Prostate gland (tissue), 2 donors: ENCODE results near the gene FOXL2. TPM values are rescaled to one million over a fixed set of nuclear protein-coding genes. Genes with fewer than 3 reads are reported as not detected.

Experiments used
- DNase-seq: peaks from one replicate; pipeline ENCODE4 v3.0.0-alpha.2; 2019; ENCODE audit warnings: low spot score
- H3K27ac ChIP-seq, 2 donors: fragments of 200-600 bp; sonication (generic); 2 replicates each; pipeline ENCODE4 v1.5.1; 2017 to 2019
- H3K27me3 ChIP-seq: fragments of 200-600 bp; sonication (generic); replicated peaks from 2 replicates; pipeline ENCODE4 v1.5.1; 2019; ENCODE audit not compliant: insufficient read depth
- H3K36me3 ChIP-seq, 2 donors: fragments of 200-600 bp; sonication (generic); 1 replicate in 1 of 2; 2 replicates in 1 of 2; pipeline versions ENCODE4 v1.5.1 to v1.8.1; 2017 to 2019
- H3K4me1 ChIP-seq: fragments of 200-600 bp; sonication (generic); replicated peaks from 2 replicates; pipeline ENCODE4 v1.5.1; 2019
- H3K4me3 ChIP-seq, 2 donors: fragments of 200-600 bp; sonication (generic); 2 replicates each; pipeline ENCODE4 v1.5.1; 2017 to 2019
- H3K9me3 ChIP-seq: fragments of 200-600 bp; sonication (generic); 2 replicates; pipeline ENCODE4 v1.5.1; 2017
- CTCF ChIP-seq, 4 experiments: fragments of 200-600 bp in 2 of 4; fragments of 450-650 bp in 2 of 4; sonication (generic) in 2 of 4; IDR thresholded peaks; 1 replicate in 3 of 4; 2 replicates in 1 of 4; pipeline ENCODE4 v1.5.1; 2016 to 2019; ENCODE audit warnings: antibody characterized with exemption in 4 of 4, mild to moderate bottlenecking in 2 of 4, moderate library complexity in 2 of 4
- POLR2A ChIP-seq: fragments of 450-650 bp; IDR thresholded peaks from one replicate; pipeline ENCODE4 v1.6.1; 2016; ENCODE audit warnings: antibody characterized with exemption, mild to moderate bottlenecking
- POLR2AphosphoS5 ChIP-seq: sonication (generic); formaldehyde crosslinking; IDR thresholded peaks from one replicate; pipeline ENCODE4 v1.6.1; 2017; ENCODE audit warnings: antibody characterized with exemption
- WGBS: methylation state at CpG from one replicate; pipeline ENCODE4 v1.1.5; 2018; 5-methylcytosine and 5-hydroxymethylcytosine counted together
- intact Hi-C: fragments of 100-400 bp; cut with DNase I; formaldehyde crosslinking; loops from one replicate; pipeline ENCODE4 v1.14.2; 2022
- total RNA-seq, 2 donors: library from RNA; depleted of rRNA; stranded (reverse); fragments of >200 nt; gene quantifications; one replicate each; pipeline ENCODE4 v1.1.0, GENCODE V29; 2016

FOXL2 gene
- total RNA-seq, 2 donors from 2014 or later, result 0.68 TPM; not detected in 1

- Histone ChIP-seq H3K9me3 (no peaks in the 10 kb centered on the region), H3K27ac (no peak overlapping the region), H3K36me3 (no peaks in the 10 kb centered on the region), H3K4me3 (no peak overlapping the region), H3K4me1 (peaks cover 8% of the 10 kb centered on the region), H3K27me3 (peaks cover 32% of the 10 kb centered on the region)
- TF ChIP-seq POLR2AphosphoS5, result no peak
- no peak for TF ChIP-seq POLR2A
- TF ChIP-seq CTCF (IDR thresholded peaks at IDR 0.05), result no peak
- no peak for DNase-seq
- WGBS, result 92% methylated on average over 8 of the region's 8 CpGs
- intact Hi-C loops, result no loop called here
These were observed 3.8 kb upstream of the FOXL2 start for GRCh38 chr3:138950701-138951100.

- intact Hi-C loops, result no loop called here
- peaks cover 36% of the 10 kb centered on the region for H3K27me3 ChIP-seq
- peak overlapping the region in 1 of 2 donors; percentile 20 for H3K4me3 ChIP-seq
- peaks cover 8% of the 10 kb centered on the region for H3K4me1 ChIP-seq
- 2% methylated on average over 33 of the region's 53 CpGs for WGBS
- H3K27ac ChIP-seq, result no peak overlapping the region
- DNase-seq, result no peak
- H3K9me3 ChIP-seq, result no peaks in the 10 kb centered on the region
- TF ChIP-seq CTCF (IDR thresholded peaks at IDR 0.05) (no peak), POLR2AphosphoS5 (no peak)
- H3K36me3 ChIP-seq, result no peaks in the 10 kb centered on the region
These were observed 3.2 kb upstream of the FOXL2 start for GRCh38 chr3:138950006-138950644.

GRCh38 chr3:138949445-138950005 lies 2.6 kb upstream of the FOXL2 start:
- TF ChIP-seq POLR2AphosphoS5 (no peak), CTCF (IDR thresholded peaks at IDR 0.05) (no peak), POLR2A (no peak)
- peaks cover 40% of the 10 kb centered on the region for H3K27me3 ChIP-seq
- intact Hi-C loops, result no loop called here
- peak overlapping the region in 1 of 2 donors; percentile 20 for H3K4me3 ChIP-seq
- H3K9me3 ChIP-seq, result no peaks in the 10 kb centered on the region
- H3K27ac ChIP-seq, result no peak overlapping the region
- peaks cover 8% of the 10 kb centered on the region for H3K4me1 ChIP-seq
- 14% methylated on average over 27 of the region's 27 CpGs for WGBS
- no peak for DNase-seq
- H3K36me3 ChIP-seq, result no peaks in the 10 kb centered on the region

GRCh38 chr3:138949002-138949418 lies 2.1 kb upstream of the FOXL2 start:
- intact Hi-C loops, result no loop called here
- no peaks in the 10 kb centered on the region for H3K9me3 ChIP-seq
- DNase-seq, result no peak
- no peaks in the 10 kb centered on the region for H3K36me3 ChIP-seq
- H3K4me3 ChIP-seq, result no peak overlapping the region
- WGBS, result 79% methylated on average over 5 of the region's 5 CpGs
- peaks cover 8% of the 10 kb centered on the region for H3K4me1 ChIP-seq
- H3K27me3 ChIP-seq, result peaks cover 45% of the 10 kb centered on the region
- no peak overlapping the region for H3K27ac ChIP-seq
- TF ChIP-seq CTCF (IDR thresholded peaks at IDR 0.05) (no peak), POLR2AphosphoS5 (no peak), POLR2A (no peak)

- H3K27me3 ChIP-seq, result peaks cover 50% of the 10 kb centered on the region
- no peak for DNase-seq
- H3K4me1 ChIP-seq, result peaks cover 8% of the 10 kb centered on the region
- H3K9me3 ChIP-seq, result no peaks in the 10 kb centered on the region
- no peak overlapping the region for H3K4me3 ChIP-seq
- no peaks in the 10 kb centered on the region for H3K36me3 ChIP-seq
- H3K27ac ChIP-seq, result no peak overlapping the region
- intact Hi-C loops, result no loop called here
- no peak for TF ChIP-seq POLR2AphosphoS5
- no peak for TF ChIP-seq POLR2A
- TF ChIP-seq CTCF (IDR thresholded peaks at IDR 0.05), result no peak
- 90% methylated on average over 3 of the region's 3 CpGs for WGBS
These were observed 1.5 kb upstream of the FOXL2 start for GRCh38 chr3:138948371-138949001.
